SH-SY5Y (cell line): Measurements from ENCODE around the gene TMEM117.

Source experiments
- GATA2 ChIP-seq: IDR thresholded peaks from 2 replicates; pipeline ENCODE4 v1.6.1; 2011; ENCODE audit warnings: mild to moderate bottlenecking, low read depth, low read length
- GATA3 ChIP-seq: IDR thresholded peaks from 2 replicates; pipeline ENCODE4 v1.6.1; 2011; ENCODE audit warnings: low read depth, mild to moderate bottlenecking, low read length, moderate library complexity

TMEM117 gene

DNA sequence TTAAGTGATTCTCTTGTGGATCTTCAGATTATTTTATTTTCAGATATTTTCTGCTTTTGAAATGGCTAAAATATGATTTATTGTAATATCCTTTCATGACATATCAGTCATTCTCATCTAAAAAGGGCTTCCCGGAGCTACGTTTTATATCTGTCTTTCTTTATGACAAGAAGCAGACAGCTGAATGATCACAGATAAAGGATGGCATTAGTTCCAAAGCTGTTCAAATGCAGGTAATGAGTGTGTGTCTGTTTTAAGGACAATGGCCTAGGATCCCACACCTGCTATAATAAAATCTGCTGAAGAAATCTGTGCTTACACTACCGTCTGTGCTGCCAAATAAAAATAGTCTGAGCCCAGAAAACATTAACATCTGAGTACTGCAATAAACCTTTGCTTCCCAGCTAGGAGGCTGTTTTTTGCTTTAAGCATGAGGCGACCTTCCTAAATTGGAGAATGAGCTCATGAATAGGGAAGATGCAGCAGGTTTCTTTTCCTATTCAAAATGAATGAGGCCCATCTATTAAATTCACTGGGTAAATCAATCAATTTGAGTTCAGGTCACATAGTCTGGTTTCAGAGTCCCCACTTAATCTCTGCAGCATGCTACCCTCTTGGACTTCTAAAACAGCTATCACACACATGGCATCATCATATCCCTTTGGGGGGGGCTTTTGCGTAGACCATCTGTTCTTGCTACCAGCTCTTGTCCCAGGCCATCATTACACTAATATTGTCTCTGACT, 541.7 kb downstream of the TMEM117 start:
- TF ChIP-seq GATA3, result peak; percentile 98
- TF ChIP-seq GATA2, result peak; percentile 87

DNA sequence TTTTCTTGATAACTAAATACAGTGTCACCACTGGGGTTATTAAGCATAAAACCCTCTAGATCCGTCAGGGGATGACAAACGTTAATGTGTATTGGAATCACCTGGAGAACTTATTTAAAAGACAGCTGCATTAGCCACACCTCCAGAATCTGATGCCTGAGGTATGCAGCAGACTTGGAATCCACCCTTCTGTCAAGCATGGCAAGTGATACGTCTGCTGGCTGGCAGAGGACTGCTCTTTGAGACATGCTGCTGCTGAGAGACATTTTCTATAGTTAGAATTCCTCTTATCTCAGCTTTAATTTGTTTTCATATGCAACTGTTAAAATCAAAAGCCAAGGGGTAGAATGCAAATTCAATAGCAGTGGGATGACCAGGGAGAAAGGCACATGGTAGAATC, 544.0 kb downstream of the TMEM117 start:
- TF ChIP-seq GATA3, result no peak
- no peak for TF ChIP-seq GATA2

DNA sequence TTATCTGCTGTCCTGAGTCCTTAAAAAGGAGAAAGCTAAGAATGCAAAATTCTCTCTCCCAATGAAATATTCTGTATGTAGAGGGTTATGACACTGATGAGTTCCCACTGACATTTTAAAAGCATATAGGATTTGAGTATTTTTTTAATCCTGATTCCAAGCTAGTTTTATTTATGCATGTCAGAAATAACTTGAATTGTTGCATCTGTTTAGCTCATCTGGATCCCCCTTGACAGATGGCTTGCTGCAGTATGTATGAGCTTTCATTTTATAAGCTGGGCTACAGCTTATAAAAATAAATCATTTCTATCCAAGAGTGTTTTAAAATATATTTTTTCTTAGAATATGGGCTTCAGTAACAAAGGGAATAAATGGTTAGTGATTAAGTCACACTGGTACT, 545.0 kb downstream of the TMEM117 start:
- TF ChIP-seq GATA3, result no peak
- no peak for TF ChIP-seq GATA2

DNA sequence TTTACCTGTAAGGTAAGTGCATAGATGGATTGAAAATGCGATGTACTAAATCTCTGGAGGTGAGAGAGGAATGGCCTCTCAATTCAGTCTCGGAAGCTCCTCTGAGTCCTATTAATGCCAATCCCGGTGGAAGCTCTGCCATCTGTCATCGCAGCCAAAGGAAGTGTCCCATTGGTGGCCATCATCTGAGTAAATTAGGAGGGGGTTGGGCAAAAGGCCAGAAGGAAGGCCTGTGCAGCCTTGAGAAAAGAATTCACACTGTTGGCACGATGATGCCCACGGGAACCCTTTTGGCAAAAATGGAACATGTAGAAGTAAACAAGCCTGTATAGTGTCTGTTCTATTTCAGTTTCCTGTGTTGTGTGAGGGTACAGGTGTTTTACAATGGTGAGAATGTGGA, 545.5 kb downstream of the TMEM117 start:
- TF ChIP-seq GATA3 (no peak), GATA2 (no peak)

DNA sequence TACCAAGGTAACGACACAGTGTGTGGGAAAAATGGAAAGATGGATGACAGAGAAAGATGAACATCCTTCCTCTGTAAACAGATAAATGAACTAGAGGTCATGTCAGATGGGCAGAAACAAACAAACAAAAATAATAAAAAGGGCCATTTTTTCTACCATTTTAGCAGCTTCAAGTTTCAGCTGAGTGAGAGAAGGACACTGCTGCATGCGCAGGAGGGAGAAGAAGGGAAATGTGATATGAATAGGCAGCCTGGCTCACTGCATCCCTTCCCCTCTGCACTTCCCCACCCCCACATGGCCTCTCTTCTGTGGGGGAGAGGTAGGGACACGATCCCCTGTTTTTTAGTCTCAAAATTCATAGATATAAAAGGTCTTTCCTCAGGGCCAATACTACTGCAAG, 548.3 kb downstream of the TMEM117 start:
- no peak for TF ChIP-seq GATA3
- TF ChIP-seq GATA2, result no peak

DNA sequence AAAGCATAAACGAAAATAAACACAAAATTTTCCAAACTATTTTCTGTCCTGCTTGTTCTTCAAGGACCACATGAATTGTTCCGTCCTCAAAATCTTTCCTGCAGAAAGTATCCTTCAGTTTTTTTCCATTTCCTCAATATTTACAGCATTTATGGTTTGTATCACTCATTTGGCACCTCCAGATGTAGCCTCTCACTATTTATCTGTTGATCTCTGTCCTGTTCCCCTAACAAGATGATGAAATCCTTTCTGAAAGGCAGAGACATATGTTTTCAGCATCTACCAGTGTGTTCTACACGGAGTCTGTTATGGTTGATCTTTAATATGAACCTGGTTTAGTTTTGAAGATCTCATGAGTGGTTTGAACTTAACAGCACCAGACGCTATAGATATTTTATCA, 550.1 kb downstream of the TMEM117 start:
- TF ChIP-seq GATA2 (peak; percentile 76; the same call in 1 of the 2 replicates), GATA3 (peak; percentile 93)

DNA sequence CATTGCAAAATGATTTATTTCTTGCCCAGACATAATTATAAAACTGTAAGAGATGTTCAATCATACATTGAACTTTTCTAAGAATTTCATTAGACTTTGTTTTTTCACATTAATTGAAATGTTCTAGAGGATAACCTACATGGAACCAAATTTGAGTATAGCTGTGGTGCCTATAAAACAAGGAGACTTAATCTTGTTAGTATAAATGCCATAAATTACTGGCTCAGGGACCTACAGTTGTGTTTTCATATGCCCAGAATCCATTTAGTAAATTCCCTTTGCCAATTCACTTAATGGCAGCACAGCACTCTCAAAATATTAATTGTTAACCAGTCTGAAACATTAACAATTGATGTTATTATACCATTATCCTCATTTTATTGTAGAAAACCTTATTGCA, 551.7 kb downstream of the TMEM117 start:
- TF ChIP-seq GATA3 (no peak), GATA2 (no peak)

DNA sequence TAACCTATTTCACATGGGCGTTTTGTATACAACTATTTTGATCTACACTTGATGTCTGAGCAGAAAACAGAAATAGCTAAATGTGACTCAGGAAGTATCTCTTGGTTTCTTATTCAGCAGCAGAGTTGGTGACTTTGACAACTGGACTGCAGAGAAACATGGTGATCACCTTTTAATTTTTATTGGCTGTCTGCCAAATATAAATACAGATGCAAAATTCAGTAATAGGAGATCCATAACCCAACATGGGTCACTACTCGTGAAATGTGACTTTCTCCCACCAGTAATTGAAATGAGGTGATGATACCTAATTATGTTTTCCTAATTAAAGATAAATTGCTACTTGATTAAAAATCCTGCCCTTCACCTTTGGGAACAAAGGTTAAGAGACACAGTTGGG, 553.2 kb downstream of the TMEM117 start:
- TF ChIP-seq GATA3 (no peak), GATA2 (no peak)

DNA sequence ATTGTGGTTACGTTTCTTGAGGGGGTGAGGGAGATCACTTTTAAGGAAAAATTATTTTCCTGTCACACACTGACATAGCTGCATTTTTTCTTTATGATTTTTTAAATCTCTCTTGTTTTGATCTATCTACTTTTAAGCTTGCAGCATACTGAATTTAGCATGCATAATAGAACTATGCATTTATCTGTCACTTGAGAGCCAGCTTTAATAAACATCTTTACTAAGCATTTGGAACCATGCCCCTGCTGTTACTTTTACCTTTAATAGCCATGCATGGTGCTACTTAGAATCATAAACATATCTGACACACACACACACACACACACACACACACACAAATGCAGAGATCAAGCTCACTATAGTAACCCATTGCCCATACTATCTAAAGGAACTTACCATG, 554.0 kb downstream of the TMEM117 start:
- TF ChIP-seq GATA2 (no peak), GATA3 (no peak)

DNA sequence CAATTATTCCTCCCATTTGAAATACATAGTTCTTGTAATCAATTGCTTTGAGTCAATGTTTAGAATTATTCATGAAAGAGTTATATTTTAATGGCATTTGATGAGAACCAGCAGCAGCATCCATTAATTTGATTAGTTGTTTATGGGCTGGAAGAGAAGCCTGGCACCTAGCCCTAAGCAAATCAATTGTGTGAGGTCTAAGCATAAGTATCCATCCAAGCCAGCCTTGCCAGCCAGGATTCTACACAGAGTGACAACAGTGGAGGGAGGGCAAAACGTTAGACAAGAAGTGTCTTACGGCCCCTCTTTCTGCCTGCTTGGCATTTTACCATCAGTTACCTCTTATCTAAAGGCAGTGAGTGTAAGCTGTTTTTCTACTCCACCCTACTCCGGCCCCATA, 561.8 kb downstream of the TMEM117 start:
- no peak for TF ChIP-seq GATA2
- TF ChIP-seq GATA3, result no peak

DNA sequence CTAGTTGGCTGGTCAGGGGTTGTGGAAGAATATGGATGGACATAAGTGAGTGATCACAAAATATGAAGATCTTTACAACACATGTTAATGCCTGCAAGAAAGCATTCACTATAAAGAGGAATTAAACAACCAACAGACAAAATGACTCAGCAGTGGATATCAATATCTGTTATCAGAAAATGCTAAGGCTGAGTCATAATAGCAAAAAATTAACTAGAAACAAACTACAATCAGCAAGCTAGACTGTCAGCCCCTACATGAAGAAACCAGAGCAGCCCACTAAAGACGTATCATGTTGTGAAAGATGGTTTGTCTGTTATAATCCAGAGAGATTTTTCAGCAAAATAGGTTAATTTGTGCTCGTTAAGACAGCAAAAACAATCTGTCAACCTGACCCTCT, 567.3 kb downstream of the TMEM117 start:
- TF ChIP-seq GATA3 (no peak), GATA2 (no peak)

DNA sequence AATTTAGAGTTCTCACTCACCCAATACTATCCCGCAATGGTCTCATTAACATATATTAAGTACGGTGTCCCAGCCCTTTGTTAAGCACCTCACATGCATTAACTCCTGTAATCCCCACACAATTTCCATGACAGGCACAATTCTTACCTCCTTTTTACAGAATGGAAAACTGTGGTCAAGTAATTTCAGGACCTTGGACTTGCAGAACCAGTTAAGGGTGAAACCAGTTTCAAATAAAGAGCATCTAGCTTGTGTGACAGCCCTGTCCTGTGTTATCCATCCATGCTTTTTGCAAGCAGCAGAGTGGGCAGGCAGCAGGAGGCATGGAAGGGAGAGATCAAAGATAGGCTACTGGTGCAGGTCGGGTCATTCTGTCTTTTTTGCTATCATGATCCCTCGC, 569.4 kb downstream of the TMEM117 start:
- TF ChIP-seq GATA2 (no peak), GATA3 (no peak)

DNA sequence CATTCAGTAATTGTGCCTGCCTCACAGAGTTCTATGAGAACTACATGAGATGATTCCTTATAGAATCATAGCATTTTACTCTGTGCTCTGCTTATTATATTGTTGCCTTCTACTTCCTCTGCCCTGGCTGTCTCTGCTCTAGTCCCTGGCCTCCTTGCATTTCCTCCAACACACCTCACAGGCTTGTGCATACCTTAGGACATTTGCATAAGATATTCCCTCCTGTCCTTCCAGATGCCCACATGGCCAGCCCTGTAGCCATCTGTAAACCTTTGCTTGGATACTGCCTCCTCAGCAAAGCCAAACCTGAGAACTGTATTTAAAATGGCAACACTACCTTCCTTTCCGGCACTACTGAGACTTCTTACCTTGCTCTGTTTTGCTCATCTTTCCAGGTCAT, 586.7 kb downstream of the TMEM117 start:
- TF ChIP-seq GATA2, result no peak
- TF ChIP-seq GATA3, result no peak

DNA sequence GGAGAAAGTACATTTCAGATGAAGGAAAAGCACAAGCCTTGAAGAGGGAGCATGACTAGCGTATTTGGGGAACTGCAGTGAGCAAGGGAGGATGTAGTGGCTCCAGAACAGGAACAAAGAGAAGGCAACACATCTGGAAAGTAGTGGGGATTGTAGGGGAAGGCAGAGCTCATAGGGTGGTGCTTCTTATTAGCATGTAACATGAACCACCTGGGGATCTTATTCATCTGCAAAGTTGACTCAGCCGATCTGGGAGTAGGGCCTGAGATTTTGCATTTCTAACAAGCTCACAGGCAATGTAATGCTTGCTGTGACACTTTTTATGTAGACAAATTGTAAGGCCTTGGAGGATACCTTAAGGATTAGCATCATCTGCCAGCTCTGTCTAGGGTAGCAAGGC, 592.9 kb downstream of the TMEM117 start:
- no peak for TF ChIP-seq GATA2
- no peak for TF ChIP-seq GATA3

DNA sequence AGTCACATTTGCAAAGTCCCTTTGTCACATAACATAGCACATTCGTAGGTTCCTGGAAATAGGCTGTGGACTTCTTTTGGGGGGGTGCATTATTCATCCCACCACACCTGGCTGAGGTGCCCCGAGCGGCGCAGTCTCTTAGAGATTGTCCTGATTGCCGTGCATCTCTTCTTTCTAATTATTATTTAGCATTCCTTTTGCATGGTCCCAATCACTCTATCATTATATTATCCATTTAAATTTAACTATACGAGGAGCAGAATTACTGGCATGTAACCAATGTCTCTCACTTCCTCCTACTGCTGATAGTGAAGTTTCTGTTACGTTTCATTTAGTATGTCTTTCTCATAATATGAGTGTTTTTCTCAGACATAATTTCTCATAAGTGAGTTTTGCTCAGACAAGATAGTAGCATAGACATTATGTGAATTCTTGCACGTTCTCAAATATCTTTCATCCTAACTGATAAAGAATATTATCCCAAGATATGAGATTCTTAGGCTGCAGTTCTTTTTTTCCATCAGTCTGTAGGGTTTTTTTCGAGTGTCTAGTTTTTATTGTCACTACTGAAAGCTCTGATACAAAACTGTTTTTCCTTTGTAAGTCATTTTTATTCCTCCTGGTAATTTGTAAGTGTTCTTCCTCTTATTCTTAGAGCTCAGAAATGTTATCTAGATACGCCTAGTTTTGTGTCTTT, 595.9 kb downstream of the TMEM117 start:
- no peak for TF ChIP-seq GATA3
- TF ChIP-seq GATA2, result no peak
